ENCODE data around the gene KIRREL1.

Gene KIRREL1

GRCh38 chr1:157956732-157957131, 36.7 kb upstream of the KIRREL1 start:
- no peak overlapping the region for H2BK5ac ChIP-seq (ENCODE audit: low read depth, low read length, poor library complexity)
- no peaks in the 10 kb centered on the region for H3K27me3 ChIP-seq (ENCODE audit: insufficient read depth, low read length)
- no peaks in the 10 kb centered on the region for H3K36me3 ChIP-seq (ENCODE audit: control insufficient read depth in 1 of 2, insufficient read depth in 2 of 2, low read length in 2 of 2)
- H3K23ac ChIP-seq (ENCODE audit: low read length), result no peak overlapping the region
- H2BK12ac ChIP-seq (ENCODE audit: low read length), result no peak overlapping the region
- no peaks in the 10 kb centered on the region for H3K9me3 ChIP-seq (ENCODE audit: insufficient read depth, low read depth, low read length)
- no peak overlapping the region for H3K14ac ChIP-seq (ENCODE audit: low read length)
- H2BK120ac ChIP-seq (ENCODE audit: insufficient read depth, low read length, poor library complexity), result no peak overlapping the region
- no peak overlapping the region for H3K9ac ChIP-seq (ENCODE audit: low read length)
- DNase-seq, result no peak
- H3K4ac ChIP-seq (ENCODE audit: low read depth, low read length), result no peak overlapping the region
- no peak overlapping the region for H3K4me3 ChIP-seq (ENCODE audit: low read depth, low read length)
- no CpG with 5 or more reads among the region's 2 CpGs for WGBS (ENCODE audit: extremely low coverage, insufficient coverage, insufficient read length)
- H3K27ac ChIP-seq (ENCODE audit: low read depth, low read length), result no peak overlapping the region
- H3K79me2 ChIP-seq (ENCODE audit: control insufficient read depth, insufficient read depth, low read length, poor library complexity), result no peaks in the 10 kb centered on the region
- no peak overlapping the region for H3K18ac ChIP-seq (ENCODE audit: low read length)
- H2AK5ac ChIP-seq (ENCODE audit: low read length), result no peak overlapping the region
- H3K4me2 ChIP-seq (ENCODE audit: low read length), result no peak overlapping the region
- no peak overlapping the region for H4K12ac ChIP-seq (ENCODE audit: low read depth, low read length)
- H3K4me1 ChIP-seq (ENCODE audit: control insufficient read depth in 1 of 2, insufficient read depth in 2 of 2, low read length in 2 of 2), result no peaks in the 10 kb centered on the region
- no peaks in the 10 kb centered on the region for H3K79me1 ChIP-seq (ENCODE audit: low read length)
- no peak overlapping the region for H4K8ac ChIP-seq (ENCODE audit: low read depth, low read length)
- H4K91ac ChIP-seq (ENCODE audit: low read depth, low read length), result no peak overlapping the region
- no peak overlapping the region for H2AFZ ChIP-seq (ENCODE audit: insufficient read depth, low read length, poor library complexity)

GRCh38 chr1:157958263-157958662, 35.2 kb upstream of the KIRREL1 start:
- Histone ChIP-seq H3K4me1 (ENCODE audit: control insufficient read depth in 1 of 2, insufficient read depth in 2 of 2, low read length in 2 of 2) (no peaks in the 10 kb centered on the region), H3K4me2 (ENCODE audit: low read length) (no peak overlapping the region), H2AK5ac (ENCODE audit: low read length) (no peak overlapping the region), H3K18ac (ENCODE audit: low read length) (no peak overlapping the region), H2BK120ac (ENCODE audit: insufficient read depth, low read length, poor library complexity) (no peak overlapping the region), H3K9ac (ENCODE audit: low read length) (no peak overlapping the region), H3K14ac (ENCODE audit: low read length) (no peak overlapping the region), H2AFZ (ENCODE audit: insufficient read depth, low read length, poor library complexity) (no peak overlapping the region), H4K8ac (ENCODE audit: low read depth, low read length) (no peak overlapping the region), H4K91ac (ENCODE audit: low read depth, low read length) (no peak overlapping the region), H3K36me3 (ENCODE audit: control insufficient read depth in 1 of 2, insufficient read depth in 2 of 2, low read length in 2 of 2) (no peaks in the 10 kb centered on the region), H3K27me3 (ENCODE audit: insufficient read depth, low read length) (no peaks in the 10 kb centered on the region), H3K27ac (ENCODE audit: low read depth, low read length) (no peak overlapping the region), H3K23ac (ENCODE audit: low read length) (no peak overlapping the region), H3K4ac (ENCODE audit: low read depth, low read length) (no peak overlapping the region), H2BK5ac (ENCODE audit: low read depth, low read length, poor library complexity) (no peak overlapping the region), H3K4me3 (ENCODE audit: low read depth, low read length) (no peak overlapping the region), H3K79me2 (ENCODE audit: control insufficient read depth, insufficient read depth, low read length, poor library complexity) (no peaks in the 10 kb centered on the region), H2BK12ac (ENCODE audit: low read length) (no peak overlapping the region), H4K12ac (ENCODE audit: low read depth, low read length) (no peak overlapping the region), H3K9me3 (ENCODE audit: insufficient read depth, low read depth, low read length) (no peaks in the 10 kb centered on the region), H3K79me1 (ENCODE audit: low read length) (no peaks in the 10 kb centered on the region)
- DNase-seq, result no peak
- WGBS (ENCODE audit: extremely low coverage, insufficient coverage, insufficient read length), result no CpG with 5 or more reads among the region's 3 CpGs

- no CpG with 5 or more reads among the region's 5 CpGs for WGBS (ENCODE audit: extremely low coverage, insufficient coverage, insufficient read length)
Observed at GRCh38 chr1:157959750-157960149, 33.7 kb upstream of the KIRREL1 start.

GRCh38 chr1:157960773-157961172, 32.7 kb upstream of the KIRREL1 start:
- H3K9ac ChIP-seq (ENCODE audit: low read length), result no peak overlapping the region
- WGBS (ENCODE audit: extremely low coverage, insufficient coverage, insufficient read length), result no CpG with 5 or more reads among the region's 2 CpGs
- no peaks in the 10 kb centered on the region for H3K36me3 ChIP-seq (ENCODE audit: control insufficient read depth in 1 of 2, insufficient read depth in 2 of 2, low read length in 2 of 2)

More at GRCh38 chr1:157959750-157960149, 33.7 kb upstream of the KIRREL1 start:
- Histone ChIP-seq H3K79me2 (ENCODE audit: control insufficient read depth, insufficient read depth, low read length, poor library complexity) (no peaks in the 10 kb centered on the region), H3K79me1 (ENCODE audit: low read length) (no peaks in the 10 kb centered on the region), H3K14ac (ENCODE audit: low read length) (no peak overlapping the region), H2AK5ac (ENCODE audit: low read length) (no peak overlapping the region), H3K4me3 (ENCODE audit: low read depth, low read length) (no peak overlapping the region), H4K8ac (ENCODE audit: low read depth, low read length) (no peak overlapping the region), H3K18ac (ENCODE audit: low read length) (no peak overlapping the region), H3K27me3 (ENCODE audit: insufficient read depth, low read length) (no peaks in the 10 kb centered on the region), H3K27ac (ENCODE audit: low read depth, low read length) (no peak overlapping the region), H3K4me1 (ENCODE audit: control insufficient read depth in 1 of 2, insufficient read depth in 2 of 2, low read length in 2 of 2) (no peaks in the 10 kb centered on the region), H3K9ac (ENCODE audit: low read length) (no peak overlapping the region), H2BK120ac (ENCODE audit: insufficient read depth, low read length, poor library complexity) (no peak overlapping the region), H3K4me2 (ENCODE audit: low read length) (no peak overlapping the region), H3K36me3 (ENCODE audit: control insufficient read depth in 1 of 2, insufficient read depth in 2 of 2, low read length in 2 of 2) (no peaks in the 10 kb centered on the region), H2AFZ (ENCODE audit: insufficient read depth, low read length, poor library complexity) (no peak overlapping the region), H2BK5ac (ENCODE audit: low read depth, low read length, poor library complexity) (no peak overlapping the region), H4K91ac (ENCODE audit: low read depth, low read length) (no peak overlapping the region), H3K9me3 (ENCODE audit: insufficient read depth, low read depth, low read length) (no peaks in the 10 kb centered on the region), H3K23ac (ENCODE audit: low read length) (no peak overlapping the region), H3K4ac (ENCODE audit: low read depth, low read length) (no peak overlapping the region), H4K12ac (ENCODE audit: low read depth, low read length) (no peak overlapping the region), H2BK12ac (ENCODE audit: low read length) (no peak overlapping the region)
- no peak for DNase-seq

More at GRCh38 chr1:157960773-157961172, 32.7 kb upstream of the KIRREL1 start:
- Histone ChIP-seq H3K27ac (ENCODE audit: low read depth, low read length) (no peak overlapping the region), H4K91ac (ENCODE audit: low read depth, low read length) (no peak overlapping the region), H4K8ac (ENCODE audit: low read depth, low read length) (no peak overlapping the region), H3K4me1 (ENCODE audit: control insufficient read depth in 1 of 2, insufficient read depth in 2 of 2, low read length in 2 of 2) (no peaks in the 10 kb centered on the region), H3K79me1 (ENCODE audit: low read length) (no peaks in the 10 kb centered on the region), H3K79me2 (ENCODE audit: control insufficient read depth, insufficient read depth, low read length, poor library complexity) (no peaks in the 10 kb centered on the region), H4K12ac (ENCODE audit: low read depth, low read length) (no peak overlapping the region), H2BK12ac (ENCODE audit: low read length) (no peak overlapping the region), H3K4me3 (ENCODE audit: low read depth, low read length) (no peak overlapping the region), H2BK5ac (ENCODE audit: low read depth, low read length, poor library complexity) (no peak overlapping the region), H3K4me2 (ENCODE audit: low read length) (no peak overlapping the region), H3K4ac (ENCODE audit: low read depth, low read length) (no peak overlapping the region), H2AK5ac (ENCODE audit: low read length) (no peak overlapping the region), H3K23ac (ENCODE audit: low read length) (no peak overlapping the region), H3K27me3 (ENCODE audit: insufficient read depth, low read length) (no peaks in the 10 kb centered on the region), H2AFZ (ENCODE audit: insufficient read depth, low read length, poor library complexity) (no peak overlapping the region), H2BK120ac (ENCODE audit: insufficient read depth, low read length, poor library complexity) (no peak overlapping the region), H3K18ac (ENCODE audit: low read length) (no peak overlapping the region), H3K14ac (ENCODE audit: low read length) (no peak overlapping the region), H3K9me3 (ENCODE audit: insufficient read depth, low read depth, low read length) (no peaks in the 10 kb centered on the region)
- DNase-seq, result no peak
